ENCODE measurements around the gene PLCB4.

The PLCB4 gene

GRCh38 chr20:9270831-9271230, 201.9 kb downstream of the PLCB4 start:
- DNase-seq (ENCODE audit: insufficient read length, low spot score) = no peak
- FAIRE-seq = no peak
- no peak for TF ChIP-seq PAX5 (IDR thresholded peaks at IDR 0.05; ENCODE audit: insufficient read depth, low read length, severe bottlenecking)
- TF ChIP-seq POLR2A (IDR thresholded peaks at IDR 0.05; ENCODE audit: low read depth, low read length) = no peak
- no peak for TF ChIP-seq TAF1 (IDR thresholded peaks at IDR 0.05; ENCODE audit: low read depth, low read length)
- TF ChIP-seq POLR2AphosphoS5 (IDR thresholded peaks at IDR 0.05; ENCODE audit: low read depth, low read length) = no peak
- no peak for TF ChIP-seq POU2F2 (IDR thresholded peaks at IDR 0.05; ENCODE audit: low read depth, low read length)
- no peak for TF ChIP-seq SPI1 (IDR thresholded peaks at IDR 0.05; ENCODE audit: low read depth, low read length)

- no peak for TF ChIP-seq SPI1 (IDR thresholded peaks at IDR 0.05; ENCODE audit: low read depth, low read length)
- no peak for TF ChIP-seq PAX5 (IDR thresholded peaks at IDR 0.05; ENCODE audit: insufficient read depth, low read length, severe bottlenecking)
- TF ChIP-seq POU2F2 (IDR thresholded peaks at IDR 0.05; ENCODE audit: low read depth, low read length) = no peak
- TF ChIP-seq TAF1 (IDR thresholded peaks at IDR 0.05; ENCODE audit: low read depth, low read length) = no peak
- TF ChIP-seq POLR2AphosphoS5 (IDR thresholded peaks at IDR 0.05; ENCODE audit: low read depth, low read length) = no peak
- no peak for FAIRE-seq
- no peak for DNase-seq (ENCODE audit: insufficient read length, low spot score)
These were observed 208.1 kb downstream of the PLCB4 start for GRCh38 chr20:9276966-9277468.

GRCh38 chr20:9279918-9280401, 211.1 kb downstream of the PLCB4 start:
- DNase-seq (ENCODE audit: insufficient read length, low spot score) (no peak), FAIRE-seq (no peak)
- TF ChIP-seq SPI1 (IDR thresholded peaks at IDR 0.05; ENCODE audit: low read depth, low read length) (no peak), POLR2AphosphoS5 (IDR thresholded peaks at IDR 0.05; ENCODE audit: low read depth, low read length) (no peak), POU2F2 (IDR thresholded peaks at IDR 0.05; ENCODE audit: low read depth, low read length) (no peak), TAF1 (IDR thresholded peaks at IDR 0.05; ENCODE audit: low read depth, low read length) (no peak), POLR2A (IDR thresholded peaks at IDR 0.05; ENCODE audit: low read depth, low read length) (no peak), PAX5 (IDR thresholded peaks at IDR 0.05; ENCODE audit: insufficient read depth, low read length, severe bottlenecking) (no peak)

GRCh38 chr20:9280666-9281065, 211.8 kb downstream of the PLCB4 start:
- DNase-seq (ENCODE audit: insufficient read length, low spot score) (no peak), FAIRE-seq (no peak)
- no peak for TF ChIP-seq POLR2AphosphoS5 (IDR thresholded peaks at IDR 0.05; ENCODE audit: low read depth, low read length)
- TF ChIP-seq TAF1 (IDR thresholded peaks at IDR 0.05; ENCODE audit: low read depth, low read length) = no peak
- TF ChIP-seq POU2F2 (IDR thresholded peaks at IDR 0.05; ENCODE audit: low read depth, low read length) = no peak
- no peak for TF ChIP-seq PAX5 (IDR thresholded peaks at IDR 0.05; ENCODE audit: insufficient read depth, low read length, severe bottlenecking)
- TF ChIP-seq POLR2A (IDR thresholded peaks at IDR 0.05; ENCODE audit: low read depth, low read length) = no peak
- TF ChIP-seq SPI1 (IDR thresholded peaks at IDR 0.05; ENCODE audit: low read depth, low read length) = no peak

GRCh38 chr20:9281803-9282202, 212.9 kb downstream of the PLCB4 start:
- DNase-seq (ENCODE audit: insufficient read length, low spot score) (no peak), FAIRE-seq (no peak)
- TF ChIP-seq PAX5 (IDR thresholded peaks at IDR 0.05; ENCODE audit: insufficient read depth, low read length, severe bottlenecking) (no peak), POU2F2 (IDR thresholded peaks at IDR 0.05; ENCODE audit: low read depth, low read length) (no peak), POLR2AphosphoS5 (IDR thresholded peaks at IDR 0.05; ENCODE audit: low read depth, low read length) (no peak), POLR2A (IDR thresholded peaks at IDR 0.05; ENCODE audit: low read depth, low read length) (no peak), TAF1 (IDR thresholded peaks at IDR 0.05; ENCODE audit: low read depth, low read length) (no peak), SPI1 (IDR thresholded peaks at IDR 0.05; ENCODE audit: low read depth, low read length) (no peak)

GRCh38 chr20:9285617-9286016, 216.7 kb downstream of the PLCB4 start:
- DNase-seq (ENCODE audit: insufficient read length, low spot score) (no peak), FAIRE-seq (no peak)
- no peak for TF ChIP-seq SPI1 (IDR thresholded peaks at IDR 0.05; ENCODE audit: low read depth, low read length)
- no peak for TF ChIP-seq PAX5 (IDR thresholded peaks at IDR 0.05; ENCODE audit: insufficient read depth, low read length, severe bottlenecking)
- no peak for TF ChIP-seq POLR2A (IDR thresholded peaks at IDR 0.05; ENCODE audit: low read depth, low read length)
- no peak for TF ChIP-seq POLR2AphosphoS5 (IDR thresholded peaks at IDR 0.05; ENCODE audit: low read depth, low read length)
- no peak for TF ChIP-seq TAF1 (IDR thresholded peaks at IDR 0.05; ENCODE audit: low read depth, low read length)

GRCh38 chr20:9286501-9287461, 217.9 kb downstream of the PLCB4 start:
- FAIRE-seq (no peak), DNase-seq (ENCODE audit: insufficient read length, low spot score) (no peak)
- TF ChIP-seq SPI1 (IDR thresholded peaks at IDR 0.05; ENCODE audit: low read depth, low read length) (no peak), POU2F2 (IDR thresholded peaks at IDR 0.05; ENCODE audit: low read depth, low read length) (no peak), TAF1 (IDR thresholded peaks at IDR 0.05; ENCODE audit: low read depth, low read length) (no peak), POLR2AphosphoS5 (IDR thresholded peaks at IDR 0.05; ENCODE audit: low read depth, low read length) (no peak), POLR2A (IDR thresholded peaks at IDR 0.05; ENCODE audit: low read depth, low read length) (no peak), PAX5 (IDR thresholded peaks at IDR 0.05; ENCODE audit: insufficient read depth, low read length, severe bottlenecking) (no peak)

- TF ChIP-seq PAX5 (IDR thresholded peaks at IDR 0.05; ENCODE audit: insufficient read depth, low read length, severe bottlenecking) = no peak
- TF ChIP-seq SPI1 (IDR thresholded peaks at IDR 0.05; ENCODE audit: low read depth, low read length) = no peak
- TF ChIP-seq POLR2AphosphoS5 (IDR thresholded peaks at IDR 0.05; ENCODE audit: low read depth, low read length) = no peak
- no peak for TF ChIP-seq POLR2A (IDR thresholded peaks at IDR 0.05; ENCODE audit: low read depth, low read length)
- no peak for TF ChIP-seq TAF1 (IDR thresholded peaks at IDR 0.05; ENCODE audit: low read depth, low read length)
- TF ChIP-seq POU2F2 (IDR thresholded peaks at IDR 0.05; ENCODE audit: low read depth, low read length) = no peak
- DNase-seq (ENCODE audit: insufficient read length, low spot score) = no peak
- no peak for FAIRE-seq
These were observed 218.9 kb downstream of the PLCB4 start for GRCh38 chr20:9287826-9288225.

- TF ChIP-seq POLR2A (IDR thresholded peaks at IDR 0.05; ENCODE audit: low read depth, low read length) (no peak), SPI1 (IDR thresholded peaks at IDR 0.05; ENCODE audit: low read depth, low read length) (no peak), TAF1 (IDR thresholded peaks at IDR 0.05; ENCODE audit: low read depth, low read length) (no peak), POU2F2 (IDR thresholded peaks at IDR 0.05; ENCODE audit: low read depth, low read length) (no peak), POLR2AphosphoS5 (IDR thresholded peaks at IDR 0.05; ENCODE audit: low read depth, low read length) (no peak), PAX5 (IDR thresholded peaks at IDR 0.05; ENCODE audit: insufficient read depth, low read length, severe bottlenecking) (no peak)
- FAIRE-seq (no peak), DNase-seq (ENCODE audit: insufficient read length, low spot score) (no peak)
These were observed 221.4 kb downstream of the PLCB4 start for GRCh38 chr20:9290331-9290730.
